ENCODE measurements around the gene DOCK3.

The DOCK3 gene

GRCh38 chr3:50637945-50638344 lies 36.8 kb upstream of the DOCK3 start:
- Histone ChIP-seq H4K20me1 (ENCODE audit: insufficient read depth, low read length) (no peaks in the 10 kb centered on the region), H3K79me2 (ENCODE audit: low read length) (no peaks in the 10 kb centered on the region; the same call in 1 of the 2 replicates), H3K9ac (ENCODE audit: low read length) (no peak overlapping the region), H3K27me3 (replicated peaks; ENCODE audit: insufficient read depth, low read length) (no peaks in the 10 kb centered on the region), H3K36me3 (replicated peaks; ENCODE audit: insufficient read depth, low read length) (no peaks in the 10 kb centered on the region), H3F3A (ENCODE audit: insufficient read depth, low read length) (no peaks in the 10 kb centered on the region), H3K4me1 (ENCODE audit: low read length) (no peaks in the 10 kb centered on the region), H2AFZ (ENCODE audit: low read length) (no peak overlapping the region), H3K27ac (ENCODE audit: low read length) (no peak overlapping the region), H3K9me2 (replicated peaks; ENCODE audit: insufficient read depth, low read length) (no peaks in the 10 kb centered on the region), H3K9me3 (replicated peaks; ENCODE audit: insufficient read depth, low read length) (no peaks in the 10 kb centered on the region), H3K4me3 (ENCODE audit: low read length) (no peak overlapping the region), H3K4me2 (ENCODE audit: low read depth, low read length) (no peak overlapping the region)
- TF ChIP-seq, protein P1, sequence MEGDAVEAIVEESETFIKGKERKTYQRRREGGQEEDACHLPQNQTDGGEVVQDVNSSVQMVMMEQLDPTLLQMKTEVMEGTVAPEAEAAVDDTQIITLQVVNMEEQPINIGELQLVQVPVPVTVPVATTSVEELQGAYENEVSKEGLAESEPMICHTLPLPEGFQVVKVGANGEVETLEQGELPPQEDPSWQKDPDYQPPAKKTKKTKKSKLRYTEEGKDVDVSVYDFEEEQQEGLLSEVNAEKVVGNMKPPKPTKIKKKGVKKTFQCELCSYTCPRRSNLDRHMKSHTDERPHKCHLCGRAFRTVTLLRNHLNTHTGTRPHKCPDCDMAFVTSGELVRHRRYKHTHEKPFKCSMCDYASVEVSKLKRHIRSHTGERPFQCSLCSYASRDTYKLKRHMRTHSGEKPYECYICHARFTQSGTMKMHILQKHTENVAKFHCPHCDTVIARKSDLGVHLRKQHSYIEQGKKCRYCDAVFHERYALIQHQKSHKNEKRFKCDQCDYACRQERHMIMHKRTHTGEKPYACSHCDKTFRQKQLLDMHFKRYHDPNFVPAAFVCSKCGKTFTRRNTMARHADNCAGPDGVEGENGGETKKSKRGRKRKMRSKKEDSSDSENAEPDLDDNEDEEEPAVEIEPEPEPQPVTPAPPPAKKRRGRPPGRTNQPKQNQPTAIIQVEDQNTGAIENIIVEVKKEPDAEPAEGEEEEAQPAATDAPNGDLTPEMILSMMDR (IDR thresholded peaks at IDR 0.05; ENCODE audit: low read length) = no peak
- no peak for TF ChIP-seq EZH2 (optimal IDR thresholded peaks at IDR 0.05; ENCODE audit: low read depth, low read length)
- no peak for TF ChIP-seq EZH2phosphoT487 (IDR thresholded peaks at IDR 0.05; ENCODE audit: low read length)
- DNase-seq = no peak

DNA sequence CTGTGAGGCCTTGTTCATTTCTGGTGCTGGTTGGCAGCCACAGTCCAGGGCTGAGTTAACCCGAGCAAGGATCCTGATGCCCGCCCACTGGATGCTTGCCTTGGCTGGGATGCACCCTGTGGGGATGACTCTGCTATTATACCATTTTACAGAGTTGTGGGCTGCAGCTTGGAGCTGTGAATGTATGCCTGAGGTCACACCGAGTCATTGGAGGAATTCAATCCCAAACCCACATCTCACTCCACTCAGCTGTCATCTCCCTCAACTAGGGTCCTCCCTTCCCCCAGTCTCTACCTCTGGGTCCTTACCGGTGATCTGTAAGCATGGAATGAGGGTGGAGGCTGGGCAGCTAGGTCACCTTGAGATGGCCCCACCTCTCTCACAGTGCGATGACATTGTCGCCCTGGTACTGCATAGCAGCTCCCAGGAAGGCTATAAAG lies 35.7 kb upstream of the DOCK3 start:
- no peaks in the 10 kb centered on the region for H3K27me3 ChIP-seq (replicated peaks; ENCODE audit: insufficient read depth, low read length)
- H3K4me1 ChIP-seq (ENCODE audit: low read length) = no peaks in the 10 kb centered on the region
- no peak overlapping the region for H3K27ac ChIP-seq (ENCODE audit: low read length)
- no peaks in the 10 kb centered on the region for H3K9me2 ChIP-seq (replicated peaks; ENCODE audit: insufficient read depth, low read length)
- TF ChIP-seq EZH2 (optimal IDR thresholded peaks at IDR 0.05; ENCODE audit: low read depth, low read length) = no peak
- TF ChIP-seq EZH2phosphoT487 (IDR thresholded peaks at IDR 0.05; ENCODE audit: low read length) = no peak
- TF ChIP-seq, protein P1 (IDR thresholded peaks at IDR 0.05; ENCODE audit: low read length) = no peak
- no peak overlapping the region for H3K4me3 ChIP-seq (ENCODE audit: low read length)
- no peaks in the 10 kb centered on the region for H4K20me1 ChIP-seq (ENCODE audit: insufficient read depth, low read length)
- no peaks in the 10 kb centered on the region for H3K9me3 ChIP-seq (replicated peaks; ENCODE audit: insufficient read depth, low read length)
- H3K79me2 ChIP-seq (ENCODE audit: low read length) = no peaks in the 10 kb centered on the region
- H3K36me3 ChIP-seq (replicated peaks; ENCODE audit: insufficient read depth, low read length) = no peaks in the 10 kb centered on the region
- H3F3A ChIP-seq (ENCODE audit: insufficient read depth, low read length) = no peaks in the 10 kb centered on the region
- no peak overlapping the region for H2AFZ ChIP-seq (ENCODE audit: low read length)
- no peak for DNase-seq
- no peak overlapping the region for H3K4me2 ChIP-seq (ENCODE audit: low read depth, low read length)
- H3K9ac ChIP-seq (ENCODE audit: low read length) = no peak overlapping the region

GRCh38 chr3:50642382-50642781 lies 32.3 kb upstream of the DOCK3 start:
- TF ChIP-seq, protein P1 (IDR thresholded peaks at IDR 0.05; ENCODE audit: low read length) = no peak
- TF ChIP-seq EZH2 (optimal IDR thresholded peaks at IDR 0.05; ENCODE audit: low read depth, low read length) = no peak
- no peak for TF ChIP-seq EZH2phosphoT487 (IDR thresholded peaks at IDR 0.05; ENCODE audit: low read length)
- H3K36me3 ChIP-seq (replicated peaks; ENCODE audit: insufficient read depth, low read length) = no peaks in the 10 kb centered on the region

More at GRCh38 chr3:50642382-50642781, 32.3 kb upstream of the DOCK3 start:
- no peaks in the 10 kb centered on the region for H3K9me2 ChIP-seq (replicated peaks; ENCODE audit: insufficient read depth, low read length)
- no peak overlapping the region for H3K9ac ChIP-seq (ENCODE audit: low read length)
- H3K4me1 ChIP-seq (ENCODE audit: low read length) = no peaks in the 10 kb centered on the region
- H3K9me3 ChIP-seq (replicated peaks; ENCODE audit: insufficient read depth, low read length) = no peaks in the 10 kb centered on the region
- no peak overlapping the region for H3K4me2 ChIP-seq (ENCODE audit: low read depth, low read length)
- no peaks in the 10 kb centered on the region for H3F3A ChIP-seq (ENCODE audit: insufficient read depth, low read length)
- DNase-seq = no peak
- H3K27me3 ChIP-seq (replicated peaks; ENCODE audit: insufficient read depth, low read length) = no peaks in the 10 kb centered on the region
- no peak overlapping the region for H3K27ac ChIP-seq (ENCODE audit: low read length)
- no peak overlapping the region for H3K4me3 ChIP-seq (ENCODE audit: low read length)
- no peaks in the 10 kb centered on the region for H3K79me2 ChIP-seq (ENCODE audit: low read length)
- no peak overlapping the region for H2AFZ ChIP-seq (ENCODE audit: low read length)
- no peaks in the 10 kb centered on the region for H4K20me1 ChIP-seq (ENCODE audit: insufficient read depth, low read length)
